Measurements from ENCODE around the gene KANSL2.
"Not testable (repeated sequence)": the region's sequence is repeated elsewhere in the genome, so short reads cannot be mapped to it uniquely, and the experiment has no call there.

DNA sequence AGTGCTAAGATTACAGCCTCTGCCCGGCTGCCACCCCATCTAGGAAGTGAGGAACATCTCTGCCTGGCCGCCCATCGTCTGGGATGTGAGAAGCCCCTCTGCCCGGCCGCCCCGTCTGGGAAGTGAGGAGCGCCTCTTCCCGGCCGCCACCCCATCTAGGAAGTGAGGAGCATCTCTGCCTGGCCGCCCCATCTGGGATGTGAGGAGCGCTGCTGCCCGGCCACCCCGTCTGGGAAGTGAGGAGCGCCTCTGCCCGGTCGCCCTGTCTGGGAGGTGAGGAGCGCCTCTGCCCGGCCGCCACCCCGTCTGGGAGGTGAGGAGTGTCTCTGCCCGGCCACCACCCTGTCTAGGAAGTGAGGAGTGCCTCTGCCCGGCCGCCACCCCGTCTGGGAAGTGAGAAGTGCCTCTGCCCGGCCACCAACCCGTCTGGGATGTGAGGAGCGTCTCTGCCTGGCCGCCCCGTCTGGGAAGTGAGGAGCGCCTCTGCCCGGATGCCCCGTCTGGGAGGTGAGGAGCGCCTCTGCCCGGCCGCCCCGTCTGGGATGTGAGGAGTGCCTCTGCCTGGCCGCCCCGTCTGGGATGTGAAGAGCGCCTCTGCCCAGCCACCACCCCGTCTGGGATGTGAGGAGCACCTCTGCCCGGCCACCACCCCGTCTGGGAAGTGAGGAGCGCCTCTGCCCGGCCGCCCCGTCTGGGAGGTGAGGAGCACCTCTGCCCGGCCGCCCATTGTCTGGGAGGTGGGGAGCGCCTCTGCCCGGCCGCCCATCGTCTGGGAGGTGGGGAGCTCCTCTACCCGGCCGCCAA lies 40.1 kb downstream of the KANSL2 start:
- TF ChIP-seq YY1 (IDR thresholded peaks at IDR 0.05; ENCODE audit: extremely low read depth, insufficient replicate concordance, low read depth, low read length); POLR2A (IDR thresholded peaks at IDR 0.05; ENCODE audit: borderline replicate concordance, extremely low read depth, insufficient read depth, insufficient read length): not testable (repeated sequence)

Data from HCT116 (cell line).